OCI-LY7 (cell line): ENCODE results near the gene KDM4B. TPM values are rescaled to one million over a fixed set of nuclear protein-coding genes. Genes with fewer than 3 reads are reported as not detected.

Source experiments
- BruUV-seq: library from RNA; stranded (reverse); fragments of 400-500 nt; replicated peaks from 2 replicates; lab custom pipeline; 2021; lab: Mats Ljungman, UMichigan
- CTCF ChIA-PET: fragments of 300-600 bp; sonication (Branson Sonifier 250); formaldehyde crosslinking; loops from one replicate; lab custom pipeline; 2022; ENCODE audit warnings: antibody characterized with exemption; ENCODE audit not compliant: unreplicated experiment; lab: Charles Lee
- POLR2A ChIA-PET: fragments of 300-600 bp; sonication (Branson Sonifier 250); formaldehyde crosslinking; loops from one replicate; lab custom pipeline; 2022; ENCODE audit warnings: antibody characterized with exemption; lab: Charles Lee
- DNase-seq: peaks from one replicate; pipeline ENCODE4 v3.0.0-alpha.2; 2015; ENCODE audit warnings: low spot score
- H2AFZ ChIP-seq: fragments of 200-600 bp; sonication (generic), shearing (Covaris generic); 2 replicates; pipeline ENCODE4 v1.6.1; 2014; ENCODE audit warnings: mild to moderate bottlenecking, antibody characterized with exemption, low read length, moderate library complexity
- H3K27ac ChIP-seq: fragments of 200-600 bp; sonication (generic); 2 replicates; pipeline ENCODE4 v1.5.1; 2014; ENCODE audit warnings: mixed run types, low read depth, mild to moderate bottlenecking, moderate library complexity, low read length, inconsistent platforms; ENCODE audit not compliant: poor library complexity, severe bottlenecking
- H3K36me3 ChIP-seq: fragments of 200-600 bp; sonication (generic); 2 replicates; pipeline ENCODE4 v1.6.1; 2014; ENCODE audit warnings: mild to moderate bottlenecking, antibody characterized with exemption, low read length, moderate library complexity, mixed read lengths; ENCODE audit not compliant: insufficient read depth
- H3K4me1 ChIP-seq: fragments of 200-600 bp; sonication (generic); 2 replicates; pipeline ENCODE4 v1.5.1; 2014; ENCODE audit warnings: mild to moderate bottlenecking, low read length; ENCODE audit not compliant: insufficient read depth, poor library complexity, severe bottlenecking
- H3K4me2 ChIP-seq: fragments of 200-600 bp; sonication (generic); 2 replicates; pipeline ENCODE4 v1.6.1; 2014; ENCODE audit warnings: mild to moderate bottlenecking, low read length
- H3K4me3 ChIP-seq: fragments of 200-600 bp; sonication (generic); 2 replicates; pipeline ENCODE4 v1.5.1; 2014; ENCODE audit warnings: mild to moderate bottlenecking, low read depth, low read length; ENCODE audit not compliant: poor library complexity, severe bottlenecking
- H3K79me2 ChIP-seq: fragments of 200-600 bp; sonication (generic); 2 replicates; pipeline ENCODE4 v1.6.1; 2016; ENCODE audit warnings: low read depth, mild to moderate bottlenecking, low read length, moderate library complexity, mixed read lengths; ENCODE audit not compliant: insufficient read depth
- H3K9me2 ChIP-seq: fragments of 200-600 bp; sonication (generic); 2 replicates; pipeline ENCODE4 v1.6.1; 2016; ENCODE audit warnings: mild to moderate bottlenecking, low read length, mixed read lengths; ENCODE audit not compliant: insufficient read depth
- H3K9me3 ChIP-seq: fragments of 200-600 bp; sonication (generic); 2 replicates; pipeline ENCODE4 v1.6.1; 2014; ENCODE audit warnings: mild to moderate bottlenecking, mixed run types, low read length, mixed read lengths
- H4K20me1 ChIP-seq: fragments of 200-600 bp; sonication (generic); 2 replicates; pipeline ENCODE4 v1.6.1; 2014; ENCODE audit warnings: mild to moderate bottlenecking, antibody characterized with exemption, low read length, moderate library complexity, mixed read lengths; ENCODE audit not compliant: insufficient read depth
- CTCF ChIP-seq: fragments of 200-600 bp; sonication (generic); conservative IDR thresholded peaks from 2 replicates; pipeline ENCODE4 v1.5.1; 2014; ENCODE audit warnings: mild to moderate bottlenecking, antibody characterized with exemption, low read length, moderate library complexity, mixed read lengths
- EZH2phosphoT487 ChIP-seq: fragments of 200-600 bp; sonication (generic); IDR thresholded peaks from 2 replicates; pipeline ENCODE4 v1.6.1; 2018; ENCODE audit warnings: low read depth, borderline replicate concordance, mild to moderate bottlenecking, mixed run types, antibody characterized with exemption, low read length, moderate library complexity, mixed read lengths
- intact Hi-C: fragments of 100-400 bp; cut with micrococcal nuclease; formaldehyde crosslinking; loops from one replicate; pipeline ENCODE4 v1.10.0; 2022; ENCODE audit not compliant: unreplicated experiment
- total RNA-seq, 2 experiments: library from RNA; depleted of rRNA in 1 of 2; stranded (reverse); fragments of >200 nt in 1 of 2; shearing (Covaris generic) in 1 of 2; gene quantifications; 2 replicates each; pipeline ENCODE4 v1.2.3, GENCODE V29; 2014 to 2022

Gene KDM4B
- total RNA-seq, 2 experiments from 2014 or later, result 24.3 to 44.2 TPM

GRCh38 chr19:5134691-5135090 lies 165.8 kb downstream of the KDM4B start:
- H3K27ac ChIP-seq, result no peak overlapping the region
- POLR2A ChIA-PET, result interaction anchor here (0.9 kb wide), 1 partner anchor 186 kb away, joined by 3 read pairs; no protein-coding TSS in a partner anchor
- no peaks in the 10 kb centered on the region for H4K20me1 ChIP-seq
- peaks cover 22% of the 10 kb centered on the region for H3K36me3 ChIP-seq
- H3K4me2 ChIP-seq, result no peak overlapping the region
- no peak for TF ChIP-seq EZH2phosphoT487
- TF ChIP-seq CTCF, result no peak
- H3K9me3 ChIP-seq, result no peaks in the 10 kb centered on the region
- H3K4me1 ChIP-seq, result peaks cover 31% of the 10 kb centered on the region
- no peak overlapping the region for H2AFZ ChIP-seq
- no TSS peak for BruUV-seq
- CTCF ChIA-PET, result no interaction called here
- no peaks in the 10 kb centered on the region for H3K79me2 ChIP-seq
- no peak for DNase-seq
- no peak overlapping the region for H3K4me3 ChIP-seq
- intact Hi-C loops, result loop anchor here (10.0 kb wide), 1 partner anchor 90 kb away; no protein-coding TSS in a partner anchor
- H3K9me2 ChIP-seq, result no peaks in the 10 kb centered on the region

- Histone ChIP-seq H3K4me3 (no peak overlapping the region), H3K9me2 (no peaks in the 10 kb centered on the region), H3K4me2 (no peak overlapping the region), H3K79me2 (no peaks in the 10 kb centered on the region), H3K36me3 (peaks cover 22% of the 10 kb centered on the region), H4K20me1 (no peaks in the 10 kb centered on the region), H3K4me1 (peaks cover 15% of the 10 kb centered on the region), H3K9me3 (no peaks in the 10 kb centered on the region), H3K27ac (no peak overlapping the region), H2AFZ (no peak overlapping the region)
- CTCF ChIA-PET, result interaction anchor here (0.6 kb wide), 1 partner anchor 26 kb away, joined by 4 read pairs; no protein-coding TSS in a partner anchor
- TF ChIP-seq CTCF (no peak), EZH2phosphoT487 (no peak)
- intact Hi-C loops, result loop anchor here (10.0 kb wide), 1 partner anchor 91 kb away; no protein-coding TSS in a partner anchor
- DNase-seq, result no peak
- BruUV-seq, result no TSS peak
- POLR2A ChIA-PET, result no interaction called here
Observed at GRCh38 chr19:5136073-5136855, 167.4 kb downstream of the KDM4B start.

- TF ChIP-seq EZH2phosphoT487 (no peak), CTCF (no peak)
- H3K4me2 ChIP-seq, result no peak overlapping the region
Observed at GRCh38 chr19:5137114-5137513, 168.2 kb downstream of the KDM4B start.

More at GRCh38 chr19:5137114-5137513, 168.2 kb downstream of the KDM4B start:
- POLR2A ChIA-PET, result no interaction called here
- Histone ChIP-seq H3K9me2 (no peaks in the 10 kb centered on the region), H4K20me1 (no peaks in the 10 kb centered on the region), H3K36me3 (peaks cover 22% of the 10 kb centered on the region), H3K9me3 (no peaks in the 10 kb centered on the region), H3K79me2 (no peaks in the 10 kb centered on the region), H3K27ac (no peak overlapping the region), H3K4me1 (peaks cover 8% of the 10 kb centered on the region), H2AFZ (no peak overlapping the region), H3K4me3 (no peak overlapping the region)
- no TSS peak for BruUV-seq
- DNase-seq, result no peak
- CTCF ChIA-PET, result interaction anchor here (0.6 kb wide), 1 partner anchor 26 kb away, joined by 4 read pairs; no protein-coding TSS in a partner anchor
- intact Hi-C loops, result loop anchor here (10.0 kb wide), 1 partner anchor 92 kb away; no protein-coding TSS in a partner anchor
